ENCODE data around the gene ZNF385B.

DNA sequence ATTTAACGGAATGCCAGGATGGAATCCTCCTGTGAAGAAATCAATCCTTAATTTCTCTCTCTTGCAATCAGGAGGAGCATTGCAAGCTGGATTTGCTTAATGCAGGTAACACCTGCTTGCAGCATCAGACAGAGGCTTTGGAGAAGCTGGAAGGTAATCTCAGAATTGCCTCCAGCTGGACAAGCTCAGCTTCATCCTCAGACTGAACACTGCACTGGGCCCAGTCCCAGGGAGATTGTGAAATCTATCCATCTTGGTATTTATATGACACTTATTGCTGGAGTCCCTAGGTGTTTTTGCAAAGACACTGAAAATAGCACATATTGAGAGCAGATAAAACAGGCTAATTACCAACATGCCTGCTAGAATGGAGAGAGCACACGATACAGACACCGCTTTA lies 417.4 kb downstream of the ZNF385B start:
- TF ChIP-seq, protein P1, sequence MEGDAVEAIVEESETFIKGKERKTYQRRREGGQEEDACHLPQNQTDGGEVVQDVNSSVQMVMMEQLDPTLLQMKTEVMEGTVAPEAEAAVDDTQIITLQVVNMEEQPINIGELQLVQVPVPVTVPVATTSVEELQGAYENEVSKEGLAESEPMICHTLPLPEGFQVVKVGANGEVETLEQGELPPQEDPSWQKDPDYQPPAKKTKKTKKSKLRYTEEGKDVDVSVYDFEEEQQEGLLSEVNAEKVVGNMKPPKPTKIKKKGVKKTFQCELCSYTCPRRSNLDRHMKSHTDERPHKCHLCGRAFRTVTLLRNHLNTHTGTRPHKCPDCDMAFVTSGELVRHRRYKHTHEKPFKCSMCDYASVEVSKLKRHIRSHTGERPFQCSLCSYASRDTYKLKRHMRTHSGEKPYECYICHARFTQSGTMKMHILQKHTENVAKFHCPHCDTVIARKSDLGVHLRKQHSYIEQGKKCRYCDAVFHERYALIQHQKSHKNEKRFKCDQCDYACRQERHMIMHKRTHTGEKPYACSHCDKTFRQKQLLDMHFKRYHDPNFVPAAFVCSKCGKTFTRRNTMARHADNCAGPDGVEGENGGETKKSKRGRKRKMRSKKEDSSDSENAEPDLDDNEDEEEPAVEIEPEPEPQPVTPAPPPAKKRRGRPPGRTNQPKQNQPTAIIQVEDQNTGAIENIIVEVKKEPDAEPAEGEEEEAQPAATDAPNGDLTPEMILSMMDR (IDR thresholded peaks at IDR 0.05) = no peak
- TF ChIP-seq POLR2A (IDR thresholded peaks at IDR 0.05) = no peak

Data from heart left ventricle (tissue), 13 donors.